GM12878 (cell line): ENCODE results near the gene MAP1S. TPM values are rescaled to one million over a fixed set of nuclear protein-coding genes. Genes with fewer than 3 reads are reported as not detected.

Experiments used
- ATAC-seq: fragments of 200-7000 bp; cut with Tn5 transposase; 3 replicates; pipeline ENCODE4 v1.9.1; 2020; ENCODE audit warnings: mild to moderate bottlenecking, moderate library complexity
- BruUV-seq: library from RNA; stranded (reverse); fragments of 400-500 nt; replicated peaks from 2 replicates; lab custom pipeline; 2021; lab: Mats Ljungman, UMichigan
- CTCF ChIA-PET: fragments of 300-600 bp; sonication (Branson Sonifier 250); formaldehyde crosslinking; extraction: SDS; loops from one replicate; lab custom pipeline; 2021; ENCODE audit warnings: inconsistent platforms; lab: Yijun Ruan, JAX
- POLR2A ChIA-PET: fragments of 350-600 bp; formaldehyde crosslinking; extraction: SDS; loops from one replicate; lab custom pipeline; 2021; ENCODE audit warnings: inconsistent platforms; lab: Charles Lee
- RAD21 ChIA-PET: fragments of 300-600 bp; sonication (Branson Sonifier 250); formaldehyde crosslinking; loops from one replicate; lab custom pipeline; 2023; ENCODE audit warnings: antibody characterized with exemption; ENCODE audit not compliant: unreplicated experiment; lab: Charles Lee
- SMC1A ChIA-PET: fragments of 300-600 bp; sonication (Branson Sonifier 250); formaldehyde crosslinking; loops from one replicate; lab custom pipeline; 2023; ENCODE audit not compliant: unreplicated experiment, uncharacterized antibody; lab: Charles Lee
- DNase-seq: peaks from one replicate; pipeline ENCODE4 v3.0.0-alpha.2; 2011; ENCODE audit warnings: low read depth, low spot score
- FAIRE-seq: peaks from 3 replicates; lab custom pipeline; 2011; peaks lifted over from hg19 to GRCh38; lab: Jason Lieb, UNC
- H2AFZ ChIP-seq: 2 replicates; pipeline ENCODE4 v1.6.0; 2011; ENCODE audit warnings: low read depth, low read length, control low read depth; ENCODE audit not compliant: control insufficient read depth
- H3K27ac ChIP-seq: 2 replicates; pipeline ENCODE4 v1.5.1; 2011; ENCODE audit warnings: control low read depth; ENCODE audit not compliant: control insufficient read depth, insufficient read depth
- H3K27me3 ChIP-seq, 2 experiments: replicated peaks in 1 of 2; 2 replicates each; pipeline versions ENCODE4 v1.6.0 to v1.6.1; 2011; ENCODE audit warnings: low read length in 1 of 2; ENCODE audit not compliant: control insufficient read depth in 2 of 2, insufficient read depth in 2 of 2
- H3K36me3 ChIP-seq, 2 experiments: 2 replicates each; pipeline ENCODE4 v1.5.1; 2011; ENCODE audit warnings: low read length in 1 of 2; ENCODE audit not compliant: control insufficient read depth in 2 of 2, insufficient read depth in 2 of 2
- H3K4me1 ChIP-seq: 2 replicates; pipeline ENCODE4 v1.6.1; 2011; ENCODE audit warnings: mild to moderate bottlenecking, low read length, moderate library complexity, mixed read lengths; ENCODE audit not compliant: control insufficient read depth, insufficient read depth
- H3K4me2 ChIP-seq: 2 replicates; pipeline ENCODE4 v1.6.0; 2011; ENCODE audit warnings: control low read depth; ENCODE audit not compliant: control insufficient read depth, insufficient read depth
- H3K4me3 ChIP-seq: fragments of 200-600 bp; sonication (generic); 2 replicates; pipeline ENCODE4 v1.5.1; 2016
- H3K79me2 ChIP-seq: 2 replicates; pipeline ENCODE4 v1.6.0; 2011; ENCODE audit warnings: low read length; ENCODE audit not compliant: control insufficient read depth, insufficient read depth
- H3K9ac ChIP-seq: 2 replicates; pipeline ENCODE4 v1.8.0; 2011; ENCODE audit warnings: low read length, control low read depth, mixed read lengths; ENCODE audit not compliant: control insufficient read depth, insufficient read depth
- H3K9me3 ChIP-seq: replicated peaks from 3 replicates; pipeline ENCODE4 v1.5.1; 2011; ENCODE audit warnings: mild to moderate bottlenecking, low read length; ENCODE audit not compliant: control insufficient read depth, insufficient read depth
- H4K20me1 ChIP-seq: 2 replicates; pipeline ENCODE4 v1.6.0; 2011; ENCODE audit not compliant: control insufficient read depth, insufficient read depth
- BCLAF1 ChIP-seq: fragments of 450-650 bp; IDR thresholded peaks from 2 replicates; pipeline ENCODE4 v1.6.1; 2017; ENCODE audit warnings: antibody characterized with exemption, mild to moderate bottlenecking, moderate library complexity
- BHLHE40 ChIP-seq, 2 experiments: fragments of 450-650 bp in 1 of 2; IDR thresholded peaks; 2 replicates each; pipeline ENCODE4 v1.6.1; 2011 to 2017; ENCODE audit warnings: low read depth in 2 of 2, borderline replicate concordance in 1 of 2, improper control_type of control experiment in 1 of 2, low read length in 1 of 2, mild to moderate bottlenecking in 1 of 2
- BRCA1 ChIP-seq: IDR thresholded peaks from 2 replicates; pipeline ENCODE4 v1.6.1; 2011; ENCODE audit warnings: low read depth, low read length, improper control_type of control experiment
- DPF2 ChIP-seq: fragments of 450-650 bp; IDR thresholded peaks from 2 replicates; pipeline ENCODE4 v1.6.1; 2017; ENCODE audit warnings: mild to moderate bottlenecking
- FOS ChIP-seq: IDR thresholded peaks from 3 replicates; pipeline ENCODE4 v1.6.1; 2011; ENCODE audit warnings: borderline replicate concordance; ENCODE audit not compliant: insufficient read length; ENCODE audit errors: extremely low read depth
- GABPA ChIP-seq: IDR thresholded peaks from 2 replicates; pipeline ENCODE4 v1.6.1; 2014; ENCODE audit warnings: antibody characterized with exemption, low read depth, mild to moderate bottlenecking, inconsistent platforms
- JUND ChIP-seq: IDR thresholded peaks from 2 replicates; pipeline ENCODE4 v1.6.1; 2012; ENCODE audit warnings: low read depth, mild to moderate bottlenecking, low read length, improper control_type of control experiment, moderate library complexity
- MEF2B ChIP-seq: fragments of 450-650 bp; IDR thresholded peaks from 2 replicates; pipeline ENCODE4 v1.6.1; 2018; ENCODE audit warnings: mild to moderate bottlenecking, moderate library complexity; ENCODE audit not compliant: partially characterized antibody, poor library complexity, severe bottlenecking
- MTA2 ChIP-seq: fragments of 450-650 bp; IDR thresholded peaks from 2 replicates; pipeline ENCODE4 v1.6.1; 2016; ENCODE audit warnings: low read depth, mild to moderate bottlenecking, moderate library complexity
- STAT3 ChIP-seq: IDR thresholded peaks from 2 replicates; pipeline ENCODE4 v1.6.1; 2011; ENCODE audit warnings: low read depth, low read length, improper control_type of control experiment
- WGBS: methylation state at CpG from one replicate; pipeline ENCODE4 v1.1.6; 2016; ENCODE audit warnings: low lambda C conversion rate; ENCODE audit not compliant: insufficient replicate concordance, insufficient coverage; ENCODE audit errors: missing lambda C conversion rate; 5-methylcytosine and 5-hydroxymethylcytosine counted together
- in situ Hi-C: fragments of 300-500 bp; cut with MboI; formaldehyde crosslinking; loops from 9 replicates; pipeline ENCODE4 v1.14.3; 2018; ENCODE audit warnings: mixed read lengths
- intact Hi-C: fragments of 100-400 bp; cut with micrococcal nuclease; formaldehyde crosslinking; loops from one replicate; pipeline ENCODE4 v1.14.2; 2022; ENCODE audit not compliant: unreplicated experiment
- polyA plus RNA-seq, 11 experiments: library from polyadenylated mRNA; depleted of rRNA in 4 of 11; unstranded in 6 of 11; stranded (reverse) in 5 of 11; fragments of >200 nt; fragmentation: Nextera tagmentation in 4 of 11; fragmentation: Illumina TruSeq in 1 of 11; extraction: Ambion mirVana in 4 of 11; extraction: Trizol in 1 of 11; gene quantifications; 1 replicate in 1 of 11; 2 replicates in 10 of 11; pipeline versions ENCODE4 v1.2.1 to v1.2.3, GENCODE V29; 2011 to 2016; ENCODE audit warnings: inconsistent platforms in 2 of 11, missing spikeins in 2 of 11, low read depth in 1 of 11
- total RNA-seq, 4 experiments: library from RNA; depleted of rRNA in 3 of 4; stranded (reverse); fragments of >200 nt in 3 of 4; fragmentation: Illumina TruSeq in 1 of 4; extraction: Trizol in 1 of 4; gene quantifications; 2 replicates each; pipeline versions ENCODE4 v1.2.1 to v1.2.3, GENCODE V29; 2013 to 2021
- TF ChIP-seq, protein P1 (sequence below): fragments of 150-350 bp; IDR thresholded peaks from 2 replicates; pipeline ENCODE4 v1.6.1; 2014; ENCODE audit warnings: mild to moderate bottlenecking, low read depth, low read length

MAP1S gene
- total and polyA plus RNA-seq, 10 of the 15 experiments (the other 5 are each of a cell fraction or from before 2014, with no cell fraction given) = 2.1 to 63.9 (median 15.0) TPM

- TF ChIP-seq MTA2 = peak; percentile 68
- peak in 1 of 2 experiments; percentile 49; a peak in 1 of 4 replicates for TF ChIP-seq BHLHE40 (IDR thresholded peaks at IDR 0.05; ENCODE audit: borderline replicate concordance in 1 of 2, low read depth in 2 of 2, low read length in 1 of 2)
- peak; percentile 69 for TF ChIP-seq MEF2B
- peak; percentile 49 for TF ChIP-seq DPF2
Observed at GRCh38 chr19:17719730-17720400, 585 bp downstream of the MAP1S start (continued).

DNA sequence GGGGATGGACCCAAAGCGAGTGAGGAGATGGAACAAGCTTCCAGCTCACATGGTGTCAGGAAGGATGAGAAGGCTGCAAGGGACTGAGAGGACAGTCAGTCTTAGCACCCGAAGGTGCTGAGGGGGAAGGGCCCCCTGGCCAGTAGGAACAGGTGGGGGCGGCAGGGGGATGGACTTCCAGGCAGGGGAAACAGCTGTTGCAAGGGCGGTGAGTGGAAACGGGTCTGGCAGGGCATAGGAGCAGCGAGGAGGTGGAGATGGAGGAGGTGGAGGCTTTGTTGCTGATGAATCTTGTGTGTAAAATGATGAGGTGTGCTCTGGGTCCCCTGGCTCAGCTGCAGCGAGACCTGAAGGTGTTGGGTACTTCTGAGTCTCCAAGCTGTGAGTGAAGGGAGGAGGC lies 1.2 kb downstream of the MAP1S start:
- DNase-seq = no peak
- TF ChIP-seq BCLAF1 = no peak
- TF ChIP-seq GABPA = no peak
- TF ChIP-seq JUND = no peak
- no peak for TF ChIP-seq FOS
- no peak for TF ChIP-seq BRCA1
- TF ChIP-seq, protein P1, sequence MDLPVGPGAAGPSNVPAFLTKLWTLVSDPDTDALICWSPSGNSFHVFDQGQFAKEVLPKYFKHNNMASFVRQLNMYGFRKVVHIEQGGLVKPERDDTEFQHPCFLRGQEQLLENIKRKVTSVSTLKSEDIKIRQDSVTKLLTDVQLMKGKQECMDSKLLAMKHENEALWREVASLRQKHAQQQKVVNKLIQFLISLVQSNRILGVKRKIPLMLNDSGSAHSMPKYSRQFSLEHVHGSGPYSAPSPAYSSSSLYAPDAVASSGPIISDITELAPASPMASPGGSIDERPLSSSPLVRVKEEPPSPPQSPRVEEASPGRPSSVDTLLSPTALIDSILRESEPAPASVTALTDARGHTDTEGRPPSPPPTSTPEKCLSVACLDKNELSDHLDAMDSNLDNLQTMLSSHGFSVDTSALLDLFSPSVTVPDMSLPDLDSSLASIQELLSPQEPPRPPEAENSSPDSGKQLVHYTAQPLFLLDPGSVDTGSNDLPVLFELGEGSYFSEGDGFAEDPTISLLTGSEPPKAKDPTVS = no peak
- no peak for TF ChIP-seq STAT3
- no peaks in the 10 kb centered on the region for H3K9me3 ChIP-seq
- SMC1A ChIA-PET = interaction anchor here (1.2 to 7.6 kb wide), 6 partner anchors 10 to 34 kb away, joined by 4 to 91 read pairs (median 8); partner anchors contain the start of gene FCHO1
- peak overlapping the region; percentile 99 for H3K4me3 ChIP-seq
- CTCF ChIA-PET = interaction anchor here (0.6 to 4.0 kb wide), 7 partner anchors 10 to 135 kb away, joined by 3 to 23 read pairs (median 3); no protein-coding TSS in a partner anchor
- 0 out of 2 replicates have a peak, but pooled peaks cover 2% of the 10 kb centered on the region for H4K20me1 ChIP-seq
- peaks cover 27% of the 10 kb centered on the region for H3K4me1 ChIP-seq
- peaks cover 23% of the 10 kb centered on the region for H3K79me2 ChIP-seq
- H3K9ac ChIP-seq = peak overlapping the region; percentile 77
- H2AFZ ChIP-seq = no peak overlapping the region
- RAD21 ChIA-PET = interaction anchor here (0.9 to 2.3 kb wide), 4 partner anchors 19 to 56 kb away, joined by 3 to 11 read pairs (median 4); partner anchors contain the start of gene FCHO1
- intact Hi-C loops (no loop called here), in situ Hi-C loops (no loop called here)
- WGBS = 8% methylated on average over 7 of the region's 7 CpGs
- H3K4me2 ChIP-seq = peak overlapping the region; percentile 87
- H3K27ac ChIP-seq = no peak overlapping the region; the same call in 1 of the 2 replicates
- BruUV-seq = no TSS peak
- POLR2A ChIA-PET = interaction anchor here (2.1 to 3.7 kb wide), 4 partner anchors 18 to 36 kb away, joined by 7 to 21 read pairs (median 10); partner anchors contain the start of gene FCHO1
- no peak; the same call in 2 of the 3 replicates for ATAC-seq
- H3K27me3 ChIP-seq = no peaks in the 10 kb centered on the region
- H3K36me3 ChIP-seq = peaks cover 9 to 11% of the 10 kb centered on the region in 2 experiments; a peak in 3 of 4 replicates
- FAIRE-seq = no peak
